Measurements from ENCODE around the gene EHD4.

DNA sequence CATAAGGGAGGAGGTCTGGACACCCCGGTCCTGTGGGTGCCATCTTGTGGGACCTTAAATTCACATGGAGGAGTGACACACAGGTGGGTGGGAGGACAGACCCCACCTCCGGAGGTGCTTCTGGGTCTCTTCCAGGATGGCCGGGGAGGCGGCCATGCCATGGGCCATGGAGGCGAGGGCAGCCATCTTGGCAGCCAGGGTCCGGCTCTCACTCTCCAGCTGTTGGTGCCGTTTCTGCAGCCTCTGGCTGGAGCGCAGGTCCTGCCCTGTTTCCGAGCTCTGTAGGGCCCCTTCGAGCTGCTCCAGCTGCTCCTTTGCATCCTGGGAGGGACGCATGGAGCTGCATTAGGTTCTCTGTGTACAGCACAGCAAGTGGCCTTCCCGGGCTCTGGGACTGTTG is 97.6 kb downstream of the EHD4 start:
- TF ChIP-seq POLR2A (IDR thresholded peaks at IDR 0.05) = no peak
- TF ChIP-seq, protein P1, sequence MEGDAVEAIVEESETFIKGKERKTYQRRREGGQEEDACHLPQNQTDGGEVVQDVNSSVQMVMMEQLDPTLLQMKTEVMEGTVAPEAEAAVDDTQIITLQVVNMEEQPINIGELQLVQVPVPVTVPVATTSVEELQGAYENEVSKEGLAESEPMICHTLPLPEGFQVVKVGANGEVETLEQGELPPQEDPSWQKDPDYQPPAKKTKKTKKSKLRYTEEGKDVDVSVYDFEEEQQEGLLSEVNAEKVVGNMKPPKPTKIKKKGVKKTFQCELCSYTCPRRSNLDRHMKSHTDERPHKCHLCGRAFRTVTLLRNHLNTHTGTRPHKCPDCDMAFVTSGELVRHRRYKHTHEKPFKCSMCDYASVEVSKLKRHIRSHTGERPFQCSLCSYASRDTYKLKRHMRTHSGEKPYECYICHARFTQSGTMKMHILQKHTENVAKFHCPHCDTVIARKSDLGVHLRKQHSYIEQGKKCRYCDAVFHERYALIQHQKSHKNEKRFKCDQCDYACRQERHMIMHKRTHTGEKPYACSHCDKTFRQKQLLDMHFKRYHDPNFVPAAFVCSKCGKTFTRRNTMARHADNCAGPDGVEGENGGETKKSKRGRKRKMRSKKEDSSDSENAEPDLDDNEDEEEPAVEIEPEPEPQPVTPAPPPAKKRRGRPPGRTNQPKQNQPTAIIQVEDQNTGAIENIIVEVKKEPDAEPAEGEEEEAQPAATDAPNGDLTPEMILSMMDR (IDR thresholded peaks at IDR 0.05) = no peak

Data from body of pancreas (tissue), 4 donors.